H1 (cell line): ENCODE data around the gene WNT2.

Source experiments
- ASH2L ChIP-seq: fragments of 200-600, 300-600 bp; sonication (generic); IDR thresholded peaks from one replicate; pipeline ENCODE4 v1.7.1; 2017; ENCODE audit warnings: low read length
- CEBPB ChIP-seq: IDR thresholded peaks from 2 replicates; pipeline ENCODE4 v1.6.1; 2012; ENCODE audit warnings: low read depth, low read length
- JUN ChIP-seq: IDR thresholded peaks from 2 replicates; pipeline ENCODE4 v1.6.1; 2011; ENCODE audit warnings: low read depth, mild to moderate bottlenecking, improper control_type of control experiment, low read length
- PHF8 ChIP-seq: fragments of 200-600 bp; sonication (generic); conservative IDR thresholded peaks from 2 replicates; pipeline ENCODE4 v1.7.1; 2012; ENCODE audit warnings: low read depth, mild to moderate bottlenecking, inconsistent platforms, low read length, moderate library complexity
- POLR2A ChIP-seq, 2 experiments: IDR thresholded peaks; 1 replicate in 1 of 2; 2 replicates in 1 of 2; pipeline ENCODE4 v1.6.1; 2011; ENCODE audit warnings: low read depth in 2 of 2, low read length in 2 of 2, mild to moderate bottlenecking in 2 of 2; ENCODE audit errors: control extremely low read depth in 1 of 2
- SIX5 ChIP-seq: IDR thresholded peaks from 2 replicates; pipeline ENCODE4 v1.6.1; 2011; ENCODE audit warnings: mild to moderate bottlenecking, low read depth, low read length
- TF ChIP-seq, protein P1 (sequence below), 3 experiments: IDR thresholded peaks; 1 replicate in 2 of 3; 2 replicates in 1 of 3; pipeline versions ENCODE4 v1.5.1 to v1.6.1; 2011; ENCODE audit warnings: low read length in 3 of 3, mild to moderate bottlenecking in 3 of 3, inconsistent platforms in 2 of 3, low read depth in 1 of 3, moderate library complexity in 1 of 3; ENCODE audit not compliant: insufficient read depth in 1 of 3; ENCODE audit errors: control extremely low read depth in 1 of 3
- TF ChIP-seq, protein P2 (sequence below): IDR thresholded peaks from 2 replicates; pipeline ENCODE4 v1.6.1; 2012; ENCODE audit warnings: inconsistent platforms

DNA sequence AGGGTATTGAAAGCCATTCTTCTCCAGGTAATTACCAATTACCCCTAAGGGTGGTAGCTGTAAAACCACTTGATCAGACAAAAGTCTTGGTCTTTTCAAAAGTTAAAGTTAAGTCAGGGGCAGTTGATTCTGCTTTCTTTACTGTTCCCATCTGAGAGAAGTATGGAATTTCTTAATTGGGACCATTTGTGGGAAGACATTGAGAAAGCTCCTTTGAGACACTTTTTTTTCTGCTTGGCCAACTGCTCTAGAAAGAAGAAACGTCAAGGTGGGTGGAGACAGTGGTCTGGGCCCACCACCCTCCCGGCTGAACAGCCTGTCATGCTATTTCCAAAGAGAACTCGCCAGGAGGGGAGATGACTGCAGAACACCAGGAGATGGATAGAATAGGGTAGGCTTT lies 45.3 kb downstream of the WNT2 start:
- TF ChIP-seq, protein P1, sequence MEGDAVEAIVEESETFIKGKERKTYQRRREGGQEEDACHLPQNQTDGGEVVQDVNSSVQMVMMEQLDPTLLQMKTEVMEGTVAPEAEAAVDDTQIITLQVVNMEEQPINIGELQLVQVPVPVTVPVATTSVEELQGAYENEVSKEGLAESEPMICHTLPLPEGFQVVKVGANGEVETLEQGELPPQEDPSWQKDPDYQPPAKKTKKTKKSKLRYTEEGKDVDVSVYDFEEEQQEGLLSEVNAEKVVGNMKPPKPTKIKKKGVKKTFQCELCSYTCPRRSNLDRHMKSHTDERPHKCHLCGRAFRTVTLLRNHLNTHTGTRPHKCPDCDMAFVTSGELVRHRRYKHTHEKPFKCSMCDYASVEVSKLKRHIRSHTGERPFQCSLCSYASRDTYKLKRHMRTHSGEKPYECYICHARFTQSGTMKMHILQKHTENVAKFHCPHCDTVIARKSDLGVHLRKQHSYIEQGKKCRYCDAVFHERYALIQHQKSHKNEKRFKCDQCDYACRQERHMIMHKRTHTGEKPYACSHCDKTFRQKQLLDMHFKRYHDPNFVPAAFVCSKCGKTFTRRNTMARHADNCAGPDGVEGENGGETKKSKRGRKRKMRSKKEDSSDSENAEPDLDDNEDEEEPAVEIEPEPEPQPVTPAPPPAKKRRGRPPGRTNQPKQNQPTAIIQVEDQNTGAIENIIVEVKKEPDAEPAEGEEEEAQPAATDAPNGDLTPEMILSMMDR (IDR thresholded peaks at IDR 0.05; ENCODE audit: control extremely low read depth in 1 of 3, insufficient read depth in 1 of 3, low read depth in 1 of 3, low read length in 3 of 3) = no peak
- TF ChIP-seq POLR2A (IDR thresholded peaks at IDR 0.05; ENCODE audit: control extremely low read depth in 1 of 2, low read depth in 2 of 2, low read length in 2 of 2) (no peak), CEBPB (no peak), ASH2L (no peak), PHF8 (no peak), SIX5 (no peak), JUN (no peak)
- TF ChIP-seq, protein P2, sequence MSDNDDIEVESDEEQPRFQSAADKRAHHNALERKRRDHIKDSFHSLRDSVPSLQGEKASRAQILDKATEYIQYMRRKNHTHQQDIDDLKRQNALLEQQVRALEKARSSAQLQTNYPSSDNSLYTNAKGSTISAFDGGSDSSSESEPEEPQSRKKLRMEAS = no peak
